Measurements from ENCODE around the gene CDKN2AIP. TPM values are rescaled to one million over a fixed set of nuclear protein-coding genes. Genes with fewer than 3 reads are reported as not detected.
"Not testable (repeated sequence)": the region's sequence is repeated elsewhere in the genome, so short reads cannot be mapped to it uniquely, and the experiment has no call there.

The CDKN2AIP gene
- total and polyA plus RNA-seq, 5 experiments from 2014 or later: 28.2 to 78.2 (median 45.4) TPM

DNA sequence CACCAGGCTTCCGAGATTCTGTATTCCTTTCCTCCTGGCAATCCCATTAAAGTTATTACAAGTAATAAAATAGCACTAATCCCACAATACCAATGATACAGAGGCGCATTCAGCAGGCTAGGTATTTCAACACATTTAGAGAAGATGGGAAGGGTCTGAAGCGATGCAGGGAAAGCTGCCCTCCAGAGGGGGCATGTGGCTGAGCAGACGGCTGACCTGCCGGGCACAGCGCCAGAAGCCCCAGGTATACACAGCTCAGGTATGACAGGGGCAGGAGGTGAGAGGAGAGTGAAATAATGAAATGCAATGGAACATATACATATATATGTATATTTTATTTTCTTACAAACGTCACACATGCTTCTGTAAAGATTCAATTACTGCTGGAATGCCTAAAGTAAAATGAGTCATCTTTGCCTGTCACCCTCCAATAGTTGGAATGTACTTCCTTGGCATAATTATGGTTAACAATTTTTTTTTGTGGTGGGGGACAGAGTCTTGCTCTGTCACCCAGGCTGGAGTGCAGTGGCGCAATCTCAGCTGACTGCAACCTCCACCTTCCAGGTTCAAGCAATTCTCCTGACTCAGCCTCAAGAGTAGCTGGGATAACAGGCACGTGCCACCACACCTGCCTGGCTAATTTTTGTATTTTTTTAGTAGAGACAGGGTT lies 21.3 kb upstream of the CDKN2AIP start:
- ATAC-seq (no peak), DNase-seq (no peak)
- H3K36me3 Mint-ChIP-seq: no peaks in the 10 kb centered on the region
- peak overlapping the region in 3 of 10 donors; percentile 29 to 53 (median 39) for H3K27ac Mint-ChIP-seq
- H3K4me1 Mint-ChIP-seq: peaks cover 6 to 10% (median 8%) of the 10 kb centered on the region in 4 donors
- H3K9me3 Mint-ChIP-seq: no peaks in the 10 kb centered on the region
- no peak overlapping the region for H3K4me3 Mint-ChIP-seq
- no peaks in the 10 kb centered on the region for H3K27me3 Mint-ChIP-seq
- POLR2A ChIA-PET: interaction anchor here (1.9 kb wide), 1 partner anchor 21 kb away, joined by 6 read pairs; the partner anchor contains the start of gene CDKN2AIP

DNA sequence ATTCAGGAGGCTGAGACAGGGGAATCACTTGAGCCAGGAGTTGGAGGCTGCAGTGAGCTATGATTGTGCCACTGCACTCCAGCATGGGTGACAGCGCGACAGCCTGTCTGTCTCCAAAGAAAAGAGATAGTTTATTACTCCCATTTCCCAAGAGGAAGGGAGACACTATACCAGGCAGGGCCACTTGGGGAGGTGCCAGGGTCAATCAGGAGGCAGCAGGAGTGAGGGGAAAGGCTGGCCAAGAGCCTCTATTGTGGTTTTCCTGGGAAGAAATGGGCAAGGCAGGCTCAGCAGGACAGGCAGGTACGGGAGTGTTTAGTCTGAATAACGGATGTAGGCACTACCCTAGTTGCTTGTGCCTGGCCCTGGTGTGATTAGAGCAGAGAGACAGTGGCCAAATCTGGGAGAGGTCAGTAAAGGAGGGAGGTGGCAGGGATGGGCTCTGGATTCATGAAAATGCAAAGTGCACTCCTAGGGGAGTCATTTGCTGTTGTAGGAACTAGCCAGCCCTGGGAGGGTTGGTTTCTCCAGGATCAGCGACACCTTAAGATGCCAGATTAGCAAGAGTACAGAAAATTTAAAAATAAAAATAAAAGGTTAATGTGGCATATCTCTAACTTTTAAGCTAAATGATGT lies 20.2 kb upstream of the CDKN2AIP start:
- no peak for ATAC-seq
- Mint-ChIP-seq H3K4me1 (peaks cover 7 to 10% (median 9%) of the 10 kb centered on the region in 4 donors), H3K27me3 (no peaks in the 10 kb centered on the region), H3K9me3 (no peaks in the 10 kb centered on the region), H3K4me3 (no peak overlapping the region), H3K36me3 (no peaks in the 10 kb centered on the region), H3K27ac (peak overlapping the region in 3 of 10 donors; percentile 9 to 69 (median 38))
- POLR2A ChIA-PET: interaction anchor here (1.1 kb wide), 1 partner anchor 19 kb away, joined by 6 read pairs; no protein-coding TSS in a partner anchor
- DNase-seq: no peak

DNA sequence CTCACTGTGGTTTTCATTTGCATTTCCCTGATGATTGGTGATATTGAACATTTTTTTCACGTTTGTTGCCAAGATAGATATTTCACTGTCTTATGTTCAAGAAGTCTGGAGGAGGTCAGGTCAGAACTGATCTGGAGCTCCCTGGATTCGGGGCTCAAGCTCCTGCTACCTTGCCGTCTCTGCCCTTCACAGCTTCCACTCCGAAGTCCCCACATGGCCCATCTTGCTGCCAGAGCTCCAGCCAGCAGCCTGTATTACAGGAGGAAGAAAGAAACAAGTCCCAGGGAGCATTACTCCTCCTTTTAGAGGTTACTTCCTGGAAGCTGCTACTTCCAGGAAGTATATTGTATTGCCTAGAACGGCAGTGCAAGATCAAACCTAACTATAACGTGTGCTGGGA lies 17.9 kb upstream of the CDKN2AIP start:
- no peaks in the 10 kb centered on the region for H3K9me3 Mint-ChIP-seq
- no peaks in the 10 kb centered on the region for H3K27me3 Mint-ChIP-seq
- H3K4me1 Mint-ChIP-seq: peaks cover 11 to 30% (median 29%) of the 10 kb centered on the region in 4 donors
- H3K4me3 Mint-ChIP-seq: peak overlapping the region in 2 of 10 donors; percentile 24 to 41
- DNase-seq (no peak), ATAC-seq (no peak)
- H3K36me3 Mint-ChIP-seq: no peaks in the 10 kb centered on the region
- POLR2A ChIA-PET: interaction anchor here (0.6 to 2.7 kb wide), 2 partner anchors 18 to 136 kb away, joined by 4 to 24 read pairs; partner anchors contain the start of gene CDKN2AIP
- H3K27ac Mint-ChIP-seq: peak overlapping the region; percentile 18 to 89 (median 66)

DNA sequence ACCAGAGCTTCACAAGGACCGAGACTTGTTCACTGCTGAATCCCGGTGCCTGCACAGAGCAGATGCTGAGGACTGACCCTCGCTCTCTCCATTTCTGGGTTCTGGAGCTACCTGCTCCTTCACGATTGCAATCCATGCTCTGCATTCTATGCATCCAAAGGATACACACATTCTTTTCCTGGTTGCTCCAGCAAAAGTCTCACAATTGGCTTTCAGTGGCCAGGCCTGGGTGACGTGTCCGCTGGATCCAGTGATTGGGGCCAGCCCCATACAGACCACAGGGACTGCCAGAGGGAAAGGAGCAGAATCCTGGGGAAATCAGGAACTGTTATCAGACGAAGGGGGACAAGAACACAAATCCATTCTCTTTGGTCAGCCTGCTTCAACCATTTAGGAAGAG lies 14.9 kb upstream of the CDKN2AIP start:
- Mint-ChIP-seq H3K4me3 (peak overlapping the region in 1 of 10 donors; percentile 56), H3K27ac (peak overlapping the region in 9 of 10 donors; percentile 33 to 87 (median 82)), H3K9me3 (no peaks in the 10 kb centered on the region), H3K27me3 (no peaks in the 10 kb centered on the region), H3K36me3 (no peaks in the 10 kb centered on the region), H3K4me1 (peaks cover 11 to 39% (median 35%) of the 10 kb centered on the region in 4 donors)
- POLR2A ChIA-PET: interaction anchor here (1.2 to 4.1 kb wide), 2 partner anchors 14 to 15 kb away, joined by 3 to 64 read pairs; partner anchors contain the start of gene CDKN2AIP
- DNase-seq (no peak), ATAC-seq (no peak)

DNA sequence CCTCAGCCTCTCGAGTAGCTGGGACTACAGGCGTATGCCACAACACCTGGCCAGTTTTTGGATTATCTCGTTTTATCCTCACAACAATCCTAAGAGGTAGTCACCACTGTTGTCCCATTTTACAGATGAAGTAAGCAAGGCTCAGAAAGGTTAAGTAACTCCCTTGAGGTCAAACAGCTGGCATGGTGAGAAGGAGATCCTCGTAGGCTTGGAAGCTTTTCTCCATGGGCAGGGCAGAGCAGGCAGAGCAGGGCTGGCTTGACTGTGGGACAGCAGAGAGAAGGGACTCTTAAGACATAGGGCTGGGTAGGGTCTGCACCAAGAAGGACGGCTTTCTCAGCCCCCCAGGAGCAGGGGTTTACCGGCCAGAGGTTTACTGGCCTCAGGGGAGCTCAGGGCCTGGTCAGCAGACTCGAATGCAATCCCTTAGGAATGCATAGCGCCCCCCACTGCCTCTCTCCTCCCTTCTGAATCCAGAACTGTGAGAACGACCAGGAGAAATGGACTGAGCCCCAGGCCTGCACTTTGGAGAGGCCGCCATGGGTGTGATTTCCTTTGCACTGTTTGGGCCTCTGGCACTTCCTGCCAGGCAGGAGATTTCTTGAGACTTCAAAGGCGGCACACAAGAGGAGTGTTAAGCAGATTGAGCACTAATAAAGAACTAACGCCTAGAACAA lies 14.0 kb upstream of the CDKN2AIP start:
- H3K4me3 Mint-ChIP-seq: peak overlapping the region; percentile 29 to 74 (median 64)
- DNase-seq: peak in 5 of 10 donors; percentile 10 to 42 (median 18)
- H3K36me3 Mint-ChIP-seq: no peaks in the 10 kb centered on the region
- peak overlapping the region; percentile 79 to 96 (median 90) for H3K27ac Mint-ChIP-seq
- POLR2A ChIA-PET: interaction anchor here (0.7 to 4.1 kb wide), 5 partner anchors 10 to 76 kb away, joined by 3 to 64 read pairs (median 4); partner anchors contain the start of gene CDKN2AIP
- H3K27me3 Mint-ChIP-seq: no peaks in the 10 kb centered on the region
- H3K9me3 Mint-ChIP-seq: no peaks in the 10 kb centered on the region
- peak; percentile 92 to 98 for ATAC-seq
- H3K4me1 Mint-ChIP-seq: peaks cover 11 to 40% (median 35%) of the 10 kb centered on the region in 4 donors

DNA sequence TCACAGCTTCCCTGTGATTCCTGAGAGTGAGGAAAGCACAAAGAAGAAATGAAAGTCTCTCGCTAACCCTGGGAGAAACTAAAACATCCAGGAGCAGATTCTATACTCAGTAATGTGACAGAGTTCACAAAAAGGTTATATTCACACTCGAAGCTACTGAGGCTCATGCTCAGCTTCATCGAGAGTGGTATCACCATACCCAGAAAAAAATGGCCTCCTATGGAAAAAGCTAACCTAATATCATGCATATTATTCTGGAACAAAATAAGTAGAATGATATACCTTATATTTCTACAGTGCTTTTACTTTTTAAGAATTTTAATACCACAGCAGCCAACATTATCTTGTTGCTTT lies 13.5 kb upstream of the CDKN2AIP start:
- no peaks in the 10 kb centered on the region for H3K9me3 Mint-ChIP-seq
- peak overlapping the region; percentile 29 to 74 (median 64) for H3K4me3 Mint-ChIP-seq
- H3K4me1 Mint-ChIP-seq: peaks cover 11 to 42% (median 35%) of the 10 kb centered on the region in 4 donors
- no peaks in the 10 kb centered on the region for H3K36me3 Mint-ChIP-seq
- no peaks in the 10 kb centered on the region for H3K27me3 Mint-ChIP-seq
- POLR2A ChIA-PET: interaction anchor here (0.7 to 4.1 kb wide), 5 partner anchors 10 to 75 kb away, joined by 3 to 64 read pairs (median 4); partner anchors contain the start of gene CDKN2AIP
- peak; percentile 36 to 48 for ATAC-seq
- DNase-seq: no peak
- H3K27ac Mint-ChIP-seq: peak overlapping the region; percentile 79 to 96 (median 90)

DNA sequence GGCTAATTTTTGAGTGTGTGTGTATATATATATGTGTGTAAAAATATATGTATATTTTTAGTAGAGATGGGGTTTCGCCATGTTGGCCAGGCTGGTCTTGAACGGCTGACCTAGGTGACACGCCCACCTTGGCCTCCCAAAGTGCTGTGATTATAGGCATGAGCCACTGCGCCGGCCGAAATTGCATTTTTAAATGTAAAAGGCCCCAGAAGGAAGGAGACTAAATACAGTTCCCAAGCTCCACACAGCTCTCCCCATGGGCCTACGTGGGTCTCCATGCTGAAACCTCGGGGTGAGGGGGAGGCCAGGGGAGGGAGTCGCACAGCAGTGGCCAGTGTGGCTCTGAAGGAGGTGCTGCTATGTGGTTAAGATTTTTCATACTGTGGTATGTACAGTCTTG lies 12.8 kb upstream of the CDKN2AIP start:
- Mint-ChIP-seq H3K4me3 (peak overlapping the region in 6 of 10 donors; percentile 14 to 65 (median 58)), H3K4me1 (peaks cover 8 to 39% (median 30%) of the 10 kb centered on the region in 4 donors), H3K27me3 (no peaks in the 10 kb centered on the region), H3K9me3 (no peaks in the 10 kb centered on the region), H3K36me3 (no peaks in the 10 kb centered on the region), H3K27ac (peak overlapping the region in 8 of 10 donors; percentile 14 to 96 (median 88))
- no peak for ATAC-seq
- POLR2A ChIA-PET: interaction anchor here (0.9 to 4.1 kb wide), 3 partner anchors 9 to 24 kb away, joined by 3 to 64 read pairs (median 7); partner anchors contain the start of gene CDKN2AIP
- DNase-seq: no peak

DNA sequence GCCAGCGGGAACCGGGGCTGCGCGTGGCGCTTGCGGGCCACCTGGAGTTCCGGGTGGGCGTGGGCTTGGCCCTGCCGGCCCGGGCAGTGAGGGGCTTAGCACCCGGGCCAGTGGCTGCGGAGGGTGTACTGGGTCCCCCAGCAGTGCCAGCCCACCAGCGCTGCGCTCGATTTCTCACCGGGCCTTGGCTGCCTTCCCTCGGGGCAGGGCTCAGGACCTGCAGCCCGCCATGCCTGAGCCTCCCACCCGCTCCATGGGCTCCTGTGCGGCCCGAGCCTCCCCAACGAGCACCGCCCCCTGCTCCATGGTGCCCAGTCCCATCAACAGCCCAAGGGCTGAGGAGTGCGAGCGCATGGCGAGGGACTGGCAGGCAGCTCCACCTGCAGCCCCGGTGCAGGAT lies 11.3 kb upstream of the CDKN2AIP start:
- Mint-ChIP-seq H3K4me1 (peaks cover 7 to 33% (median 27%) of the 10 kb centered on the region in 4 donors), H3K27ac (peak overlapping the region in 1 of 10 donors; percentile 28)
- not testable (repeated sequence) for H3K27me3 Mint-ChIP-seq, H3K4me3 Mint-ChIP-seq, ATAC-seq, DNase-seq, H3K36me3 Mint-ChIP-seq, H3K9me3 Mint-ChIP-seq
- POLR2A ChIA-PET: interaction anchor here (4.1 kb wide), 1 partner anchor 11 kb away, joined by 64 read pairs; the partner anchor contains the start of gene CDKN2AIP

DNA sequence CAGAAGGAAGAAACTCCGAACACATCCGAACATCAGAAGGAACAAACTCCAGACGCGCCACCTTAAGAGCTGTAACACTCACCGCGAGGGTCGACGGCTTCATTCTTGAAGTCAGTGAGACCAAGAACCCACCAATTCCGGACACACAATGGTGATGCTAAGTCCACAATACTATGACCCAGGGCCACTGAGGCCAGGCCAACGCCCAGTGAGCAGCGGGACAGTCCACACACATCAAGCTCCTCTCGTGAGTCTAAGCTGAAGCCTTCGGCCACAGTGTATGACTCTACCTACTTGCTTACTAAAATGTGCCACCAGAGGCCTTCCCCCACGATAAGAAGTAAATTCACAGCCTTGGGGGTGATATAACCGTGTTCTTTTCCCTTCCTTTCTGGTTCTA lies 10.2 kb upstream of the CDKN2AIP start:
- ATAC-seq (no peak), DNase-seq (no peak)
- Mint-ChIP-seq H3K9me3 (no peaks in the 10 kb centered on the region), H3K27me3 (no peaks in the 10 kb centered on the region), H3K4me1 (peaks cover 6 to 32% (median 26%) of the 10 kb centered on the region in 4 donors), H3K36me3 (no peaks in the 10 kb centered on the region), H3K27ac (peak overlapping the region in 3 of 10 donors; percentile 40 to 60 (median 53)), H3K4me3 (no peak overlapping the region)
- POLR2A ChIA-PET: interaction anchor here (3.0 kb wide), 1 partner anchor 10 kb away, joined by 24 read pairs; the partner anchor contains the start of gene CDKN2AIP

DNA sequence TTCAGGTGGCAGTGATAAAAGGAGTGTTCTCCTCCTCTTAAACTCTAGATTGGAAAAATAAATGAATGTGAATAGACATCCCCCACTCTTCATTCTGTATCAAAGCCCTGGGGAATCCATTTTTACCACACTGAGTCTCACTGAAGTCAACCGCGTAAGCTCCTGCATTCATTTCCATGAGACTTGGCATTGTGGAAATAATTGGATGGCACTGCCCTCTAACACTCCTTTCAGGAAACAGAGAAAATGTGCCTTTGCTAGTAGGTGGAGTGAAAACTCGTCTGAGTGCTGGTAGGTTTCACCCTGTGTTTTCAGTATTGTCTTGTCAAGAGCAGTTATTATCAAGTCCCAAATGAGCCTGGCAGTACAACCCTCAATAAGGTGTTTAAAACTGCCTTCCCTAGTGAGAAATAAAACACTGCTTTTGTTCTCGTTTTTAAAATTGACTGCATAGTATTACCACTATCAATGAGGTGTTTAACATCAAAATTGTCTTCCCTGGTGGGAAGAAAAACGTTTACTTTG lies 9.7 kb upstream of the CDKN2AIP start:
- H3K36me3 Mint-ChIP-seq: no peaks in the 10 kb centered on the region
- H3K9me3 Mint-ChIP-seq: no peaks in the 10 kb centered on the region
- POLR2A ChIA-PET: interaction anchor here (3.0 kb wide), 1 partner anchor 9 kb away, joined by 24 read pairs; the partner anchor contains the start of gene CDKN2AIP
- ATAC-seq (no peak), DNase-seq (no peak)
- peak overlapping the region in 2 of 10 donors; percentile 40 to 53 for H3K27ac Mint-ChIP-seq
- no peaks in the 10 kb centered on the region for H3K27me3 Mint-ChIP-seq
- peaks cover 6 to 27% (median 22%) of the 10 kb centered on the region in 4 donors for H3K4me1 Mint-ChIP-seq
- H3K4me3 Mint-ChIP-seq: no peak overlapping the region

DNA sequence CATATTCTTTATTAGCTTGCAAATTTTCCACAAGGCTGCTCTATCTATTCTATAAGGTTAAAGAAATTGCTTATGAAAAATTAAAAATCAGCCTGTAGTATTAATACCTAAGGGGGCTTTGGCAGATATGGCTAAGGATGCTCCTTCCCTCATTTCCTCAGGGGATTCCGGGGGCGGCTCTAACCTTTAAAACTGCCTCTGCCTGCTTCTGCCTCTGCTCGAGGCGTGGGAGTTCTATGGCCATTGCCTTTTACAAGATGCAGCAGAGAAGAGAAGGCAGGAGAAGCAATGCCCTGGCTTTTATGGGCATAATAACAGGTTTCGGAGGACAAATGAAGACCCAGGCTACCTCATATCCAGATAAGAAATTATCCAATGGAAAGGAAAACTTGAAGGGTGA lies 8.6 kb upstream of the CDKN2AIP start:
- Mint-ChIP-seq H3K4me1 (peaks cover 5 to 19% (median 13%) of the 10 kb centered on the region in 4 donors), H3K9me3 (no peaks in the 10 kb centered on the region), H3K4me3 (no peak overlapping the region), H3K36me3 (no peaks in the 10 kb centered on the region), H3K27ac (no peak overlapping the region), H3K27me3 (no peaks in the 10 kb centered on the region)
- ATAC-seq: no peak
- POLR2A ChIA-PET: interaction anchor here (3.0 kb wide), 1 partner anchor 8 kb away, joined by 24 read pairs; the partner anchor contains the start of gene CDKN2AIP
- DNase-seq: no peak

DNA sequence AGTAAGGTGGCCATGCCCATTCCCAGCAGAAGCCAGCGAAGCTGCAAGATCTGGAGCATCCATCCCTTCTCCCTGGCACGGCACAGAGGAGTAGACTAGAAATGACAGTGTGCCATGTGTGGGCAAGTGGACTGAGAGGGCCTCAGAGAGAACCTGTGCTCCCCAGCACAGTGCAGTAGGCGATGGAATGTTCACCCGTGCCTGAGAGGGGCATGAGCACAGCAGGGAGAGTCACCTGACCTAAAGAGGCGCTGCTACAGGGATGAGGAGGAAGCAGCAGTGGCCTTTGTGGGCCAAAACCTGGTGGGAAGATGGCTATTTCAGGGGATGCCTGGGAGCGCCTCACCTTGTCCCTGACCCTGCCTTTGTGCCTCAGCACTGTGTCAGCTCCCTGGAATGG lies 8.0 kb upstream of the CDKN2AIP start:
- Mint-ChIP-seq H3K27me3 (no peaks in the 10 kb centered on the region), H3K9me3 (no peaks in the 10 kb centered on the region), H3K4me3 (no peak overlapping the region), H3K4me1 (peaks cover 2 to 13% (median 10%) of the 10 kb centered on the region in 4 donors), H3K27ac (no peak overlapping the region), H3K36me3 (no peaks in the 10 kb centered on the region)
- POLR2A ChIA-PET: interaction anchor here (3.0 kb wide), 1 partner anchor 8 kb away, joined by 24 read pairs; the partner anchor contains the start of gene CDKN2AIP
- DNase-seq (no peak), ATAC-seq (no peak)
